Cerebellar cortex (tissue), 1 donor: Measurements from ENCODE around the gene ZMYND15.
"Not testable (repeated sequence)": the region's sequence is repeated elsewhere in the genome, so short reads cannot be mapped to it uniquely, and the experiment has no call there.

ENCODE experiments used
- DNase-seq: peaks from one replicate; pipeline ENCODE4 v3.0.0-alpha.2; 2015; ENCODE audit warnings: low spot score

The ZMYND15 gene

GRCh38 chr17:4739122-4740024 is at the start of gene ZMYND15, which contains the start of gene CXCL16:
TSS of gene ZMYND15 (plus strand) at chr17:4739833. CDS start at chr17:4740549, 716 bp downstream.
TSS of gene CXCL16 (minus strand) at chr17:4739928. CDS start at chr17:4739339, 589 bp downstream.
- no peak for DNase-seq

GRCh38 chr17:4689872-4690271 is 49.8 kb upstream of the ZMYND15 start:
- DNase-seq: not testable (repeated sequence)

GRCh38 chr17:4690745-4691144 is 48.9 kb upstream of the ZMYND15 start:
- DNase-seq: no peak

GRCh38 chr17:4691686-4692085 is 47.9 kb upstream of the ZMYND15 start:
- no peak for DNase-seq

- DNase-seq: no peak
Observed at GRCh38 chr17:4693416-4693815, 46.2 kb upstream of the ZMYND15 start.

GRCh38 chr17:4696437-4696805 is 43.2 kb upstream of the ZMYND15 start:
- DNase-seq: no peak

- not testable (repeated sequence) for DNase-seq
Observed at GRCh38 chr17:4699401-4700056, 40.1 kb upstream of the ZMYND15 start.

- no peak for DNase-seq
Observed at GRCh38 chr17:4701116-4701515, 38.5 kb upstream of the ZMYND15 start.

- DNase-seq: no peak
Observed at GRCh38 chr17:4703330-4703691, 36.3 kb upstream of the ZMYND15 start.

- not testable (repeated sequence) for DNase-seq
Observed at GRCh38 chr17:4704574-4704907, 35.1 kb upstream of the ZMYND15 start.

GRCh38 chr17:4704991-4705390 is 34.6 kb upstream of the ZMYND15 start:
- DNase-seq: no peak

GRCh38 chr17:4706121-4706520 is 33.5 kb upstream of the ZMYND15 start:
- no peak for DNase-seq

GRCh38 chr17:4708436-4708835 is 31.2 kb upstream of the ZMYND15 start:
- peak; percentile 33 for DNase-seq

GRCh38 chr17:4709794-4710692 is 29.6 kb upstream of the ZMYND15 start, which contains the start of gene ARRB2:
TSS of gene ARRB2 (plus strand) at chr17:4710632. CDS start at chr17:4710722, 90 bp downstream.
- DNase-seq: peak; percentile 100

GRCh38 chr17:4710693-4711634 is 28.7 kb upstream of the ZMYND15 start:
- no peak for DNase-seq

- peak; percentile 54 for DNase-seq
Observed at GRCh38 chr17:4711661-4712181, 27.9 kb upstream of the ZMYND15 start.

GRCh38 chr17:4712526-4712925 is 27.1 kb upstream of the ZMYND15 start:
- DNase-seq: no peak

GRCh38 chr17:4714340-4715062 is 25.1 kb upstream of the ZMYND15 start:
- not testable (repeated sequence) for DNase-seq

GRCh38 chr17:4715063-4715744 is 24.4 kb upstream of the ZMYND15 start:
- no peak for DNase-seq
